HG03520 (cell line): ENCODE measurements around the gene HNRNPA1.
"Not testable (repeated sequence)": the region's sequence is repeated elsewhere in the genome, so short reads cannot be mapped to it uniquely, and the experiment has no call there.

Experiments used
- ATAC-seq: cut with Tn5 transposase; IDR thresholded peaks from one replicate; pipeline ENCODE4 v1.9.1; 2021; ENCODE audit warnings: mild to moderate bottlenecking, moderate library complexity; ENCODE audit not compliant: unreplicated experiment

HNRNPA1 gene

GRCh38 chr12:54273981-54274380 is 6.5 kb upstream of the HNRNPA1 start:
- ATAC-seq, result no peak

GRCh38 chr12:54276368-54276767 is 4.2 kb upstream of the HNRNPA1 start:
- no peak for ATAC-seq

- no peak for ATAC-seq
These were observed 2.7 kb upstream of the HNRNPA1 start for GRCh38 chr12:54277823-54278276.

GRCh38 chr12:54279227-54279631 is 1.3 kb upstream of the HNRNPA1 start:
- ATAC-seq, result no peak

- peak; percentile 60 for ATAC-seq
These were observed 676 bp upstream of the HNRNPA1 start, which contains the start of gene CBX5 for GRCh38 chr12:54279632-54280467. Gene CBX5, minus strand, starts transcription at chr12:54280122. Its CDS starts 22,472 bp downstream, at chr12:54257650.

GRCh38 chr12:54281261-54281638 is 724 bp downstream of the HNRNPA1 start:
- ATAC-seq, result not testable (repeated sequence)

- not testable (repeated sequence) for ATAC-seq
These were observed 1.2 kb downstream of the HNRNPA1 start for GRCh38 chr12:54281694-54282093.

GRCh38 chr12:54282949-54283593 is 2.5 kb downstream of the HNRNPA1 start:
- no peak for ATAC-seq

GRCh38 chr12:54284070-54284780 is 3.7 kb downstream of the HNRNPA1 start:
- ATAC-seq, result not testable (repeated sequence)

- no peak for ATAC-seq
These were observed 4.9 kb downstream of the HNRNPA1 start for GRCh38 chr12:54285150-54286041.

GRCh38 chr12:54286042-54287030 is 5.8 kb downstream of the HNRNPA1 start:
- no peak for ATAC-seq

- no peak for ATAC-seq
These were observed 7.0 kb downstream of the HNRNPA1 start for GRCh38 chr12:54287261-54288157.

- ATAC-seq, result no peak
These were observed 11.8 kb downstream of the HNRNPA1 start for GRCh38 chr12:54292083-54292930.

- ATAC-seq, result no peak
These were observed 12.4 kb downstream of the HNRNPA1 start for GRCh38 chr12:54292931-54293241.

- no peak for ATAC-seq
These were observed 13.8 kb downstream of the HNRNPA1 start for GRCh38 chr12:54294152-54294952.

- ATAC-seq, result no peak
These were observed 14.5 kb downstream of the HNRNPA1 start for GRCh38 chr12:54294953-54295566.
